Fibroblast of lung (primary cell): Measurements from ENCODE around the gene IRF4.

Source experiments
- EZH2 ChIP-seq: IDR thresholded peaks from 2 replicates; pipeline ENCODE4 v1.5.1; 2012; ENCODE audit warnings: low read length, control low read depth, mild to moderate bottlenecking; ENCODE audit errors: missing control alignments
- TF ChIP-seq, protein P1 (sequence below), 2 donors: IDR thresholded peaks in 1 of 2; conservative IDR thresholded peaks in 1 of 2; 1 replicate in 1 of 2; 2 replicates in 1 of 2; pipeline ENCODE4 v1.5.1; 2011 to 2012; ENCODE audit warnings: low read length in 2 of 2, control low read depth in 1 of 2, inconsistent platforms in 1 of 2, low read depth in 1 of 2, mild to moderate bottlenecking in 1 of 2

DNA sequence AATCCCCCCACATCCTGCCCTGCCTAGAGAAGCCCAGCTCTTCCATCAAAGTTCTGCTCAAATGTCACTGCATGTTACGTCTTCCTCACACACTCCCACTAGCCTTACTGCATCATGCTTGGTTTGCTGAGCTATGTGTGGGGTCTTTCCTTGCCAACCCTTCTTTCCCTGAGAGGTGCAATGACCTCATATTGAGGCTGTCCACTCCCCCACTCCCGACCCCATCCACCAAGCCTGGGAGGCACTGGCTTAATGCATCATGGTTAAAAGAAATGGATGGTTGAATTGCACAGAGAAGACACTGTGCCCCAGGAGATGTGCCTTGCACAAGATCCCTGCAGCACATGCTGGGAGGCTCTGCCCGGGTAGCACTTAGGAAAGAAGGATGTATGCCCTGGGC is 7.7 kb upstream of the IRF4 start:
- TF ChIP-seq, protein P1, sequence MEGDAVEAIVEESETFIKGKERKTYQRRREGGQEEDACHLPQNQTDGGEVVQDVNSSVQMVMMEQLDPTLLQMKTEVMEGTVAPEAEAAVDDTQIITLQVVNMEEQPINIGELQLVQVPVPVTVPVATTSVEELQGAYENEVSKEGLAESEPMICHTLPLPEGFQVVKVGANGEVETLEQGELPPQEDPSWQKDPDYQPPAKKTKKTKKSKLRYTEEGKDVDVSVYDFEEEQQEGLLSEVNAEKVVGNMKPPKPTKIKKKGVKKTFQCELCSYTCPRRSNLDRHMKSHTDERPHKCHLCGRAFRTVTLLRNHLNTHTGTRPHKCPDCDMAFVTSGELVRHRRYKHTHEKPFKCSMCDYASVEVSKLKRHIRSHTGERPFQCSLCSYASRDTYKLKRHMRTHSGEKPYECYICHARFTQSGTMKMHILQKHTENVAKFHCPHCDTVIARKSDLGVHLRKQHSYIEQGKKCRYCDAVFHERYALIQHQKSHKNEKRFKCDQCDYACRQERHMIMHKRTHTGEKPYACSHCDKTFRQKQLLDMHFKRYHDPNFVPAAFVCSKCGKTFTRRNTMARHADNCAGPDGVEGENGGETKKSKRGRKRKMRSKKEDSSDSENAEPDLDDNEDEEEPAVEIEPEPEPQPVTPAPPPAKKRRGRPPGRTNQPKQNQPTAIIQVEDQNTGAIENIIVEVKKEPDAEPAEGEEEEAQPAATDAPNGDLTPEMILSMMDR (conservative IDR thresholded peaks at IDR 0.05 in 1 of 2, IDR thresholded peaks at IDR 0.05 in 1 of 2; ENCODE audit: low read depth in 1 of 2, low read length in 2 of 2) = no peak
- TF ChIP-seq EZH2 = no peak
